NCI-H1417 (cell line): ENCODE measurements around the gene CCNYL1.
A peak's percentile ranks its signal among the peaks of the same experiment; 100 is the strongest.

ENCODE experiments used
- DNase-seq, 3 experiments: peaks; one replicate each; lab custom pipeline; 2025; lab: John Stamatoyannopoulos, UW

CCNYL1 gene

DNA sequence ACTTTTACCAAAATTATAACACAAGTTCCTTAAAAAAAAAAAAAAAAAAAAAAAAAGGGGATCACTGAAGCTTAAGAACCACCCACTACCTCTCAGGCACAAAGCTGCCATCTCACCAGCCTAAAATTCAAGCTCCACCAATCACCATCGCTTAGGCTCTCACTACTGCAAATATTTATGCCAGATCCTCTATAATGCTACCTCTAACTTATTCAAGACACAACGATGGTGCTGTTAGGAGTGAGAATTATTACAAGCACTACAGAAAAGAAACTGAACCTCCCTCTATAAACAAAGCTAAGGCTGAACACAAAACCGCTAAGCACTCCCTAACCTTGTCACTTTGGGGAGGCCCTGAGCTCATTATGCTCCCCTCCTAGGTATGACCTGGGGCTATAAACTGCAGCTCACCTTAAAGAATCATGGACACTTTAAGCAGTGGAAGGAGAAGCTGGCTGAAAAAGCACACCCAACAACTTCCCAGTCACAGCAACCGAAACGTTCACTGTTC is 54.7 kb downstream of the CCNYL1 start:
- peak in 1 of 3 experiments; percentile 50 for DNase-seq

DNA sequence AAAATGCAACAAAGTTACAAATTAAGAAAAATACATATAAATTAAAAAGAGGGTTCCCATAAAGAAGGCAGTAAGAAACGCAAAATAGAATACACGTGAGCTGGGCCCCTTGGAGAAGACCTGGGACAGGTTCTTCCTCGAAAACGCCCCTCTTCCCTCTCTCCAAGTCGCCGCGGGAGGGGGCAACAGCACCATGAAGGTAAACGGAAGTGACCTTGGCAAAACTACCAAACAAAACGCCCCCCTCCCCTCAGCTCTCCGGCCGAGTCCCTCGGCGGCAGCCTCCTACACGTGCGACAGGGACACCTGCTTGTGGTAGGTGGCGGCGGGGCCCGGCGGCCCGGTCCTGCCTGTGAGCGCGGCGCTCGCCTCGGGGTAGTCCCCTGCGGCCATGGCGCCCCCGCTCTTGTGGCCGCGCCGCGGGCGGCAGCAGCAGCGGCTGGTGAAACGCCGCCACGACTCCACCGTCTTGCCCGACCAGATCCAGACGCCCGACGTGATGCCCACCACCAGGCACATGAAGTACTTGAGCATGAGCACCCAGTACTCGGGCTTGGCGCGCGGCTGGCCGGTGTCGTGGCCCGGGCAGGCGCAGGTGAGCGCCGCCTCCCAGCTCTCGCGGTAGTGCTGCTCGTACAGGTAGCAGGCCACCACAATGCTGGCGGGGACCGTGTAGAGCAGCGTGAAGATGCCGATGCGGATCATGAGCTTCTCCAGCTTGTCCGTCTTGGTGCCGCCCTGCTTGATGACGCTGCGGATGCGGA is 55.4 kb downstream of the CCNYL1 start:
- no peak for DNase-seq

DNA sequence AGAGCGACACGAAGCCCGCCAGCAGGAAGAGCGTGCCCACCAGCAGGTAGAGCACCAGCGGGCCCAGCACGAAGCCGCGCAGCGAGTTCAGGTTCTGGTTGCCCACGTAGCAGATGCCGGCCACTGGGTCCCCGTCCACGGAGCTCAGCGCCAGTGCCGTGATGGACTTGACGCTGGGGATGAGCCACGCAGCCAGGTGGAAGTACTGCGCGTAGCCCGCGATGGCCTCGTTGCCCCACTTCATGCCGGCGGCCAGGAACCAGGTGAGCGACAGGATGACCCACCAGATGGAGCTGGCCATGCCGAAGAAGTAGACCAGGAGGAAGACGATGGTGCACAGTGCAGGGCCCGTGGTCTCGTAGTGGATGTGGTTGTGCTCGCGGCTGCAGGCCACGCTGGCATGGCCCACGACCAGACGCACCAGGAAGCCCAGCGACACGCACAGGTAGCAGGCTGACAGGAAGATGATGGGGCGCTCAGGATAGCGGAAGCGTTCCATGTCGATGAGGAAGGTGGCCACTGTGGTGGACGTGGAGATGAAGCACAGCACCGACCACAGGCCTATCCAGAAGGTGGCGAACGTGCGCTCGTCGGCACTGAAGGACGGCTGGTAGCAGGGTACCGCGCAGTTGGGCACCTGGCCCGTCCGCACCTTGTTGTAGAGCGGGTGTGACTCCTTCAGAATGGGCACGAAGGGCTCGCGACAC is 56.2 kb downstream of the CCNYL1 start:
- peak; percentile 37 to 74 (median 67) for DNase-seq

DNA sequence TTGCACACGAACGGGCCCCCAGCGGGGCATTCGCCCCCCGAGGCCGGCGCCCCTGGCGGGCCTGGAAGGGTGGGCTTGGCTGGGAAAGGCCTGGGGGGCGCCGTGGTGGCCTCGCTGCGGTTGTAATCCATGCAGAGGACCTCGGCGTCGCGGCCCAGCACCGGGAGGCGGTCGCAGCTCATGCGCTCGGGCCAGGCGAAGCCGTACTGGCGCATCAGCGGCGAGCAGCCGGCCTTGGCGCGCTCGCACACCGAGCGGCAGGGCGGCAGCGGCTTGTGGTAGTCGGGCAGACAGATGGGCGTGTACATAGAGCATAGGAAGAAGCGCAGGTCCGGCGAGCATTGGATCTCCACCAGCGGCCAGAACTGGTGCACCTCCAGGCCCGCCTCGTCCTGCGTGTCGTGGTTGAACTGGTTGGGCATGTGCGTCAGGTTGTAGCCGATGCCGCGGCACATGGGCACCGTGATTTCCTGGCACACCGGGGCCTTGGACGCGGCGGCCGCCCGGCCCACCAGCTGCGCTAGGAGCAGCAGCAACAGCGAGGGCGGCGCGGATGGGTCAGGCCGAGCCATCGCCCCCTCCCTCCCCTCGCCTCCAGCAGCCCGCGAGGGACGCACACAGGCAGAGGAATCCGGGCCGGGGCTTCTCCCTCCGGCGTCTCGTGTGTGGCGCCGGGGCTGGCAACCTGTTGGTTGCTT is 56.9 kb downstream of the CCNYL1 start:
- peak; percentile 25 to 85 (median 84) for DNase-seq

DNA sequence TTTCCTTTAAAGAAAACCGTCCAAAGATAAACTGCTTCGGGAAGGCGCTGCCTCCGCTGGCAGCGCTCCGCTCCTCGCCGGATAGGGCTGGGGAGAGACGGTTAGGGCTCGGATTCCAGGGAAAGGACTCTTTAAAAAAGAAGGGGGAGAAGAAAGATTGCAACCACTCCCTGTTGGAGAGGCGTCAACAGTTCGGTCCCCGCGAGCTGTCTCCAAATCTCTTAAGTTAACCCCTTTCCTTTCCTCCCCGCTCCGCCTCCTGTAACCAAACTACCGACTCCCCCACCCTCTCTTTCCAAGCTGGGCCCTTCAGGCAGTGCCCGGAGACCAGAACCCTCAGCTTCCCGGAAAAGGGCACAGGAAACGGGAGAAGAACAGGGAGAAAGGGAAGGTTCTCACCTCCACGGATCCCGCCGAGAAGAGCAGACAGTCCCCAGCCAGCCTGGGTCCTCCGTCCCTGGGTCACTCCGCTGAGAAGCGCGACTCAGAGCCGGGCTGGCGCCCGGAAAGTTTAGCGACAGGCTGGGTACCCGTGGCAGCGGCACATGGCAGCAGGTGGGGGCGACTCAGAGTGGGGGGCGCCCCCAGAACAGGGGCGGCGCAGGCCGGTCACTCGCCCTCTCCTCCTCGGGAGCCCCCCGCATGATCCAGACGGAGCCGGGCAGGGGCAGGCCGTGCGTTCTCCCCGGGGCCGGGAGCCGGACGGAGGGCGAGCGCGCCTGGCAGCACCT is 57.6 kb downstream of the CCNYL1 start:
- DNase-seq, result peak in 2 of 3 experiments; percentile 73 to 75

DNA sequence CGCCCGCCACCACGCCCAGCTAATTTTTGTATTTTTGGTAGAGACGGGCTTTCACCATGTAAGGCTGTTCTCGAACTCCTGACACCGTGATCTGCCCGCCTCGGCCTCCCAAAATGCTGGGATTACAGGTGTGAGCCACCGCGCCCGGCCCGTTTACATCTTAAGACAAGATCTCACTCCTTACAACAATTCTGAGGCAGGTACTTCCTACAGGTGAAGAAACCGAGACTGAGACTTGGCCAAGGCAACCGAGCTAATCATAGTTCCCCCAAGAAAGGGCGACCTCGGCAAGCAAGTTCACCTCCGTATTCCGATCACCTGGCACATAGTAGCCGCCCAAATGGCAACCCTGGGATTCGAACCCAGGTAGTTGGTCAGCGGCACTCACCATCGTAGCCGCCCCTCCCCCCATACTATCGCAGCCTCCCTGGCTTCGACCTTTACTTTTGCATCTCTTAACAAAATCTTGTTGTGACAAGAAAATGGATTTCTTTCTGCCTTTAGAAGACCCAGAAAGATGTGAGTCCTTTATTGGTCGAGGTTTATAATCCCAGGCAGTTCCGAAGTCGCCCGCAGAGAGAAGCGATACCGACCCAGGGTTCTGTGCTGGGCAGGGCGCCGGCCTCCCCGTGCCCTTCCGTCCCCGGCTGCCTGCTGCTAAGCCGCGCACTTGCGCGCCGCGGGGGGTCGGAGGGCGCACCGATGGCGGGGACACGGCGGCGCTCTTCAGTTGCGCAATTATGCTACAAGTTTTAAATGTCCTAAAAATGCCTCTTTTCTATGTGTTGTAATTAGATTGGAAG is 59.4 kb downstream of the CCNYL1 start:
- DNase-seq, result no peak

DNA sequence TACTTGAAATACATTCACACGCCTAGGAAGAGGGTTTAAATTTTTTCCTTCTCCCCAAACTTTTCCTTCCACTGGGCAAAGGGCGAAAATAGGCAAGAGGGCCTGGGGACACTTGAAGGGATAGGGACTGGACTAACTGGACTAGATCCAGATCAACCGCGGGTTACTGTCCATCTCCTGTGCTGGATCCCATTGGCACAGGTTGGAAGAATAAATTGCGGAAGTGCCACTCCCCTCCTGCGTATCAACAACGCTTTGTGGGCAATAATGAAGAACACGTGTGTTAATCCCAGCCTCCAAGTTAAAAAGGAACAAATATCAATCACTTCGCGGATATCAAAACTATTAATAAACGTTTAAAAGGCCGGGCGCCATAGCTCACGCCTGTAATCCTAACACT is 60.0 kb downstream of the CCNYL1 start:
- DNase-seq, result no peak

DNA sequence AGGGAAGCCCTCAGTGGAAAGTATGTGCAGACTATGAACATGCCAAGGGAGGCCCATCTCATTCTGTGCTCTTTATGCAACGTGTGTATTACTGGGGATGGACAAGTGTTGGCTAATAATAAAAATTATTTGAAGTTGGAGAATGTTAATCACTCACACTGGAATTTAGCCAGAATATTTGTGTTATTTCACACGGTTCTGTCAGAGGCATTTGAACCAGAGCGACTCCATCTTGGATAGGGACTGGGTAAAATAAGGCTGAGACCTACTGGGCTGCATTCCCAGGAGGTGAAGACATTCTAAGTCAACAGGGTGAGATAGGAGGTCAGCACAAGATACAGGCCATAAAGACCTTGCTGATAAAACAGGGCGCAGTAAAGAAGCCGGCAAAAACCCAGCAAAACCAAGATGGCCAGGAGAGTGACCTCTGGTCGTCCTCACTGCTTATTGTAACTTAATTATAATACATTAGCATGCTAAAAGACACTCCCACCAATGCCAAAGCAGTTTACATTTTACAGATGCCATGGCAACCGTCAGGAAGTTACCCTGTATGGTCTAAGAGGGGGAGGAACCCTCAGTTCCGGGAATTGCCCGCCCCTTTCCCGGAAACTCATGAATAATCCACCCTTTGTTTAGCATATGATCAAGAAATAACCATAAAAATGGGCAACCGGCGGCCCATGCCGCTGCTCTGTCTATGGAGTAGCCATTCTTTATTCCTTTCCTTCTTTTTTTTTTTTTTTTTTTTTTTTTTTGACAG is 60.8 kb downstream of the CCNYL1 start:
- no peak for DNase-seq

DNA sequence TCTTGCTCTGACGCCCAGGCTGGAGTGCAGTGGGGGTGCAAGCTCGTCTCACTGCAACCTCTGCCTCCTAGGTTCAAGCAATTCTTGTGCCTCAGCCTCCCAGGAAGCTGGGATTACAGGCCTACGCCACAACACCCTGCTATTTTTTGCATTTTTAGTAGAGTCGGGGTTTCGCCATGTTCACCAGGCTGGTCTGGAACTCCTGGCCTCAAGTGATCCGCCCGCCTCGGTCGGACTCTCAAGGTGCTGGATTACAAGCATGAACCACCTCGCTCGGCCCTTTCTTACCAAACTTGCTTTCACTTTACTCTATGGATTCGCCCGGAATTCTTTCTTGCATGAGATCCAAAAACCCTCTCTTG is 61.4 kb downstream of the CCNYL1 start:
- DNase-seq, result no peak

DNA sequence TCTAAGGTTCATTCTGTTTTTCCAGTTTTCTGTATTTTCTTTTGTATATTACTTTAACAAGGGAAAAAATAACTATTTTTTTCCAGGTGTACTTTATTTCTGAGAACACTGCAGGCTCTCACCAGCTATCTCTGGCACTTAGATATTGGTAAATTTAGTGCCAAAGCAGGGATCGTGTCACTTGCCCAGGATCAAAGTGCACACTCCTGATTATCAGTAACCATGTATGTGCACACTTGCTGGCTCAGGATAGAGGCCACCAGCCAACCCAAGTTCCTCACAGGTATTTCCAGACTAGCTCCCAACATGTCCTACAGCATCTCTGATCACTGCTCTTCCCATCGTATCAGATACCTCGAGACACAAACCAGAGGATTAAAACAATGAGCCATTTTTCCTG is 64.0 kb downstream of the CCNYL1 start:
- DNase-seq, result no peak

DNA sequence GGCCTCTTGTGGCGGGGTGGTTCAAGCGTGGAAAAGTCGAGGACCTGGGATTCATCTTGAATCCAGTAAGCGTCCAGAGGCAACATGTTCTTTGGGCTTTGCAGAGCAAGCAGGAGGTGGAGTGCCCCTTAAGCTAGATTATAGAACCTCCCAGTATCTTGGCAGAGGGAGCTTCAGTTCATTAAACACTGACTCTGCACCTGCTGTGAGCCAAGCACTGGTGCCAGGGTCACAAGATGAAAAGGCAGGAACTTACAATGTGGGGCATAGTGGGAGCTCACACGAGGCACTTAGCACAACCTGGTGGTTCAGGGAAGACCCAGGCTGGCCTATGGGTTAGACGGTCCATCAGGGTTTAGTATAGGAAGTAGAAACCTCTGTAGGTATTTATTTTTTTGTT is 65.7 kb downstream of the CCNYL1 start:
- DNase-seq, result peak in 1 of 3 experiments; percentile 29

DNA sequence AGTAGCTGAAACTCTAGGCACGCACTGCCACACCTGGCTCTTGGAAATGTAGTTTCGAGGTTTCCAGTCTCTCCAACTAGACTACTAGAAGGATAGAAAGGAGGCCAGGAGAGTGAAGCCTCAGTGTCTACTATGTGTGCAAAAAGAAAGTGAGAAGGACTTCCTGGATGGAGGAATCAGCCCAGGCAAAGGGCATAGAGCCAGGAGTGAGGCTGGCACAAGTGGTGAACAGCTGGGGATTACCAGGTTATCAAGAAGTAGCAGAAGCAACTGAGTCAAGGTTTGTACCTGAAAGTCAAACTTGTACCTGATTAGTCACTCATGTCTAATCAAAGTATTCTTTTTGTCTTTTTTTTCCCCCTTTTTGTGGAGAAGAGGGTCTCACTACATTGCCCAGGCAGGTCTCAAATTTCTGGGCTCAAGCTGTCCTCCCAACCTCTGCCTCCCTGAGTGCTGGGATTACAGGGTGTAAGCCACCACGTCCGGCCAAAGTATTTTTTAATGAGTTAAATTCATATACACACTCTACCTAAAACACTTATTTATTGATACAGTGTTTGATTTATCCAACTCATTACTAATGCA is 67.0 kb downstream of the CCNYL1 start:
- no peak for DNase-seq

DNA sequence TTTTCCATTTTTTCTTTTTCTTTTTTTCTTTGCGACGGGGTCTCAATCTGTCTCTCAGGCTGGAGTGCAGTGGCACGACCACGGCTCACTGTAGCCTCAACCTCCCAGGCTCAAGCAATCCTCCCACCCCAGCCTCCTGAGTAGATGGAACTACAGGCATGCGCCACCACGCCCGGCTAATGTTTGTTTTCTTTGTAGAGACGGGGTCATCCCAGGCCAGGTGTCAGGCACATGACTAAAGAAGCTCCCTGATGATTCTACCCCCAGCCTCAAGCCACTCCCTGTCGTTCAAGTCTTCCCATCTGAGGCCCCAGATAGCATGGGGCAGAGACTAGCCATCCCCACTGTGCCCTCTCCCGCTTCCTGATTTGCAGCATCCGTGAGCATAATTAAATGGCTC is 68.1 kb downstream of the CCNYL1 start:
- no peak for DNase-seq

DNA sequence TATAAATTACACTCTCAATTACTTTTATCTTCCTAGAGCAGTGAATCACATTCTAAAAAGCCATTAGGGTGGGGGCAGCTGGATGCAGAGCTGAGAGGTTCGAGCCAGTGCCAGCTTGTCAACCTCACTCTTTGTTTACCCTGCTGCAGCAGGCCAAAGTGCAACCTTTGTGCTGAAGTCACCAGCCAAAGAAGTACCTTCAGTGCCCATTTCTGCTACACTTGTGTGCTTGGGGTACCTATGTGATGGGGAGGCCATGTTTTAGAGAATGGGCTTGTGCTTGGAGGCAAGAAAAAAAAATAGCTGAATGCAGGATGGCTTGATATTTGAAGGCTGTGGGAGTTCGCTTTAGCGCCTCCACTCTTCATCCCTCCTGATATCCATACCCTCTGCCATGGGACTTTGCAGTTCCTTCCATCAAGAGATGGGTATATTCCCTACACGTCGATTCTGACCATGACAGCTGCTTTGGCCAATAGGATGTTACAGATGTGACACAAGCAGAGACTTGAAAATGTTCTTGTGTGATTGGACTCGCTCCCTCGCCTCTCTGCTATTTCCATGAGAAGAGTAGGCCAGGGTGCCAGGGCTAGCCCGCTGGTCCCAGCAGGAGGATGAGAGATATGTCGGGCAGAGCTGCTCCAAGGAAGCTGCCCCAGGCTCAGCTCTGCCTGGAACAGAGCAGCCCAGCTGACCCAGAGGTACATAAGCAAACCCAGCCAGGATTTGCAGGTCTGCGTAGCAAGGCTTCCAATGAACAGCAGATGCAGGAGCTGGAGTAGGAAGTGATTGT is 71.0 kb downstream of the CCNYL1 start:
- DNase-seq, result peak in 2 of 3 experiments; percentile 16 to 58

DNA sequence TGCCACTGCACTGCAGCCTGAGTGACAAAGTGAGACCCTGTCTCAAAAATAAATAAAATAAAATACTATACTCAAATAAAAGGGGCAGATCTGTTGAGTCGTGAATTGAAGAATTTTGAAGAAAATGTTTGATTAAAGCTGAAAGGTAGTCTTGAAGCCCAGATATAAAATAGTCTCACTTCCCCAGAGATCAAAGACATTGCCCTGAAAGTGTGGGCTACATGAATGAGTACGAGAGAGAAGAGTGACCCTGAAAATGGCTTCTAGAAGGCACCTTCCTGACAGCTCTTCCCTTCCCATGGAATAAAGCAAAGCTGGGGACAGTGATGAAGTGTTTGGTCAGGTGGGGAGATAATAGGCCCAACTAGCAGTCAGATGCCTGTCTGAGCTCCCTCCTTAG is 72.1 kb downstream of the CCNYL1 start:
- DNase-seq, result no peak

DNA sequence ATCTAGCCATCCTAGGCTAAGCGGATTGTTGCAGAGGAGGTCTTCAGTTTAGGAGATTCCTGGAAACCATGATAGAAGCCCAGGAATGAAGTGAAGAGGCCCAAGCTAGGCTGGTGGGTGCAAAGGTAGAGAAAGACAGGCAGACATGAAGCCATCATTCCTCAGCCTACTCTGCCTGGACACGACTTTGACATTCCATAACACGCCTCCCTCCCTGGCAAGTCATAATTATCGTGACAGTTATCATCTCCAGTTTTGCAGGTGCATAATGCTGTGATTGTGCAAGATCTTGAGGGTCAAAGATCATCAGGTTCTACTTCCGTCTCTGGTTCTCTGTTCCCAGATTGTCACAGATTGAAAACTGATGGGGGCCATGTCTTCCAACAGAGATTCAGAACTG is 73.5 kb downstream of the CCNYL1 start:
- no peak for DNase-seq

DNA sequence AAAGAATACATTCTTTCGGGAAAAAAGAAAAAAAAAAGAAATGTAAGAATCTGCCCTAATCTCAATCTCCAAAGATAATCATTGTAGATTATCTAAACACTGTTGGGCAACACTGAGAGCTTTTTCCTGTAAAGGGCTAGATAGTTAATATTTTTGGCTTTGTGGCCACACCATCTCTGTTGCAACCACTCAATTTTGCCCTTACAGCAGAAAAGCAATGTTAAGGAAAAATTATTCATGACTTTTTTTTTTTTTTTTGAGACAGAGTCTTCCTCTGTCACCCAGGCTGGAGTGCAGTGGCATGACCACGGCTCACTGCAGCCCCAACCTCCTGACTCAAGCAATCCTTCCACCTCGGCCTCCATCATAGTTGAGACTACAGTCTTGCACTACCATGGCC is 75.6 kb downstream of the CCNYL1 start:
- DNase-seq, result no peak

DNA sequence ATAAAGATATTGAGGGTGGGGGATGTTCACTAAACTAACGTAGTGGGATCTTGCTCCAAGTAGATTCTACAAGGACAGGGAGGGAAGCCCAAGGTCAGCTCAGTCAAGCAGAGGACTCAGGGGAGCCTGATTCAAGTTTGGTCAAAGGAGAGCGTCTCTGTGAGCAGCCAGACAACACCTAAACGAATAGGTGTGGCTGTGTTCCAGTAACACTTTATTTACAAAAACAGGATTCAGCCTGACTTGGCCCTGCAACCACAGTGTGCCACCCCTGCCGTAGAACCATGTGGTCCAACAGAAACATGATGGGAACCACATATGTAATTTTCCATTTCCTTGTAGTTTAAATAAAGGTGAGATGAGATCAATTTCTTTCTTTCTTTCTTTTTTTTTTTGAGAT is 76.4 kb downstream of the CCNYL1 start:
- no peak for DNase-seq

DNA sequence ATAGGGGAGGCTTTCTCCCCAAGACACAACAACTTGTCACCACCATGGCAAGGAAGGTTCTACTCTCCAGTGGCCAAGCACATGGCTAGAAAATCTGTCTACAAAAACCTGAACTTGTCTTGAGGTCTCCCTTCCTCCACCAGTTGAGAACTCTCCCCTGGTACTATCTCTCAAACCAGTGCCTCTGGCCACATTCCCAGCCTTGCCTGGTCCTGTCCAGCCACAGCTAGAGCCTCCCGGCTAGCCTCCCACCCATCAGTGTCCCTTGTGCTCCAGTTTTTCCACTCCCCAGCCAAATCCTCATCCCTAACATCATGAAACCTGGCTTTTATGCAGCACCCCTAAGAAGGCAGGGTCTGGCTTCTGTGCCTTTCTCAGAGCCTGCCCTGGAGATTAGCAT is 79.5 kb downstream of the CCNYL1 start:
- no peak for DNase-seq
